Prostate gland (tissue), 2 donors: ENCODE results near the gene ZSCAN25. TPM values are rescaled to one million over a fixed set of nuclear protein-coding genes. Genes with fewer than 3 reads are reported as not detected.

Experiments
- DNase-seq: peaks from one replicate; pipeline ENCODE4 v3.0.0-alpha.2; 2019; ENCODE audit warnings: low spot score
- H3K27ac ChIP-seq, 2 donors: fragments of 200-600 bp; sonication (generic); 2 replicates each; pipeline ENCODE4 v1.5.1; 2017 to 2019
- H3K27me3 ChIP-seq: fragments of 200-600 bp; sonication (generic); replicated peaks from 2 replicates; pipeline ENCODE4 v1.5.1; 2019; ENCODE audit not compliant: insufficient read depth
- H3K36me3 ChIP-seq, 2 donors: fragments of 200-600 bp; sonication (generic); 1 replicate in 1 of 2; 2 replicates in 1 of 2; pipeline versions ENCODE4 v1.5.1 to v1.8.1; 2017 to 2019
- H3K4me1 ChIP-seq: fragments of 200-600 bp; sonication (generic); replicated peaks from 2 replicates; pipeline ENCODE4 v1.5.1; 2019
- H3K4me3 ChIP-seq, 2 donors: fragments of 200-600 bp; sonication (generic); 2 replicates each; pipeline ENCODE4 v1.5.1; 2017 to 2019
- H3K9me3 ChIP-seq: fragments of 200-600 bp; sonication (generic); 2 replicates; pipeline ENCODE4 v1.5.1; 2017
- CTCF ChIP-seq, 4 experiments: fragments of 200-600 bp in 2 of 4; fragments of 450-650 bp in 2 of 4; sonication (generic) in 2 of 4; IDR thresholded peaks; 1 replicate in 3 of 4; 2 replicates in 1 of 4; pipeline ENCODE4 v1.5.1; 2016 to 2019; ENCODE audit warnings: antibody characterized with exemption in 4 of 4, mild to moderate bottlenecking in 2 of 4, moderate library complexity in 2 of 4
- POLR2A ChIP-seq: fragments of 450-650 bp; IDR thresholded peaks from one replicate; pipeline ENCODE4 v1.6.1; 2016; ENCODE audit warnings: antibody characterized with exemption, mild to moderate bottlenecking
- POLR2AphosphoS5 ChIP-seq: sonication (generic); formaldehyde crosslinking; IDR thresholded peaks from one replicate; pipeline ENCODE4 v1.6.1; 2017; ENCODE audit warnings: antibody characterized with exemption
- WGBS: methylation state at CpG from one replicate; pipeline ENCODE4 v1.1.5; 2018; 5-methylcytosine and 5-hydroxymethylcytosine counted together
- intact Hi-C: fragments of 100-400 bp; cut with DNase I; formaldehyde crosslinking; loops from one replicate; pipeline ENCODE4 v1.14.2; 2022
- total RNA-seq, 2 donors: library from RNA; depleted of rRNA; stranded (reverse); fragments of >200 nt; gene quantifications; one replicate each; pipeline ENCODE4 v1.1.0, GENCODE V29; 2016

The ZSCAN25 gene
- total RNA-seq, 2 donors from 2014 or later: 20.1 to 28.0 TPM

GRCh38 chr7:99621271-99621670 lies 4.5 kb downstream of the ZSCAN25 start:
- Histone ChIP-seq H3K27ac (no peak overlapping the region), H3K9me3 (no peaks in the 10 kb centered on the region), H3K27me3 (no peaks in the 10 kb centered on the region), H3K4me3 (no peak overlapping the region), H3K36me3 (peaks cover 2 to 14% of the 10 kb centered on the region in 2 donors), H3K4me1 (peaks cover 6% of the 10 kb centered on the region)
- intact Hi-C loops: no loop called here
- WGBS: 95% methylated on average over 5 of the region's 5 CpGs
- no peak for DNase-seq
- TF ChIP-seq POLR2AphosphoS5 (no peak), POLR2A (no peak), CTCF (IDR thresholded peaks at IDR 0.05) (no peak)

GRCh38 chr7:99622596-99622995 lies 5.8 kb downstream of the ZSCAN25 start:
- Histone ChIP-seq H3K9me3 (no peaks in the 10 kb centered on the region), H3K4me1 (peaks cover 3% of the 10 kb centered on the region), H3K27me3 (no peaks in the 10 kb centered on the region), H3K4me3 (no peak overlapping the region), H3K36me3 (peaks cover 2 to 14% of the 10 kb centered on the region in 2 donors), H3K27ac (no peak overlapping the region)
- intact Hi-C loops: no loop called here
- TF ChIP-seq CTCF (IDR thresholded peaks at IDR 0.05) (no peak), POLR2AphosphoS5 (no peak), POLR2A (no peak)
- WGBS: 84% methylated on average over 10 of the region's 10 CpGs
- DNase-seq: no peak

- Histone ChIP-seq H3K36me3 (peaks cover 2 to 14% of the 10 kb centered on the region in 2 donors), H3K4me1 (no peaks in the 10 kb centered on the region), H3K27me3 (no peaks in the 10 kb centered on the region), H3K9me3 (no peaks in the 10 kb centered on the region), H3K4me3 (no peak overlapping the region), H3K27ac (no peak overlapping the region)
- 28% methylated on average over 7 of the region's 7 CpGs for WGBS
- TF ChIP-seq POLR2A (no peak), POLR2AphosphoS5 (peak; percentile 59)
- intact Hi-C loops: no loop called here
- peak; percentile 41 for DNase-seq
Observed at GRCh38 chr7:99623091-99623693, 6.4 kb downstream of the ZSCAN25 start.

GRCh38 chr7:99623702-99624447 lies 7.1 kb downstream of the ZSCAN25 start:
- no peaks in the 10 kb centered on the region for H3K27me3 ChIP-seq
- DNase-seq: no peak
- no peak overlapping the region for H3K27ac ChIP-seq
- no peaks in the 10 kb centered on the region for H3K9me3 ChIP-seq
- intact Hi-C loops: no loop called here
- H3K4me1 ChIP-seq: no peaks in the 10 kb centered on the region
- no peak for TF ChIP-seq CTCF (IDR thresholded peaks at IDR 0.05)
- TF ChIP-seq POLR2AphosphoS5: no peak
- TF ChIP-seq POLR2A: no peak
- H3K36me3 ChIP-seq: peaks cover 2 to 14% of the 10 kb centered on the region in 2 donors
- 77% methylated on average over 9 of the region's 9 CpGs for WGBS
- H3K4me3 ChIP-seq: no peak overlapping the region

GRCh38 chr7:99624484-99624883 lies 7.7 kb downstream of the ZSCAN25 start:
- 91% methylated on average over 16 of the region's 16 CpGs for WGBS

More at GRCh38 chr7:99624484-99624883, 7.7 kb downstream of the ZSCAN25 start:
- TF ChIP-seq POLR2AphosphoS5: no peak
- no peaks in the 10 kb centered on the region for H3K9me3 ChIP-seq
- no peak overlapping the region for H3K27ac ChIP-seq
- H3K4me3 ChIP-seq: no peak overlapping the region
- DNase-seq: no peak
- peaks cover 3 to 14% of the 10 kb centered on the region in 2 donors for H3K36me3 ChIP-seq
- H3K4me1 ChIP-seq: no peaks in the 10 kb centered on the region
- no peaks in the 10 kb centered on the region for H3K27me3 ChIP-seq
- intact Hi-C loops: no loop called here
